ENCODE data around the gene ZNF14. TPM values are rescaled to one million over a fixed set of nuclear protein-coding genes. Genes with fewer than 3 reads are reported as not detected.

Gene ZNF14
- total and polyA plus RNA-seq, 2 of the 4 experiments (the other 2 are of a cell fraction) = 1.2 to 5.4 TPM

DNA sequence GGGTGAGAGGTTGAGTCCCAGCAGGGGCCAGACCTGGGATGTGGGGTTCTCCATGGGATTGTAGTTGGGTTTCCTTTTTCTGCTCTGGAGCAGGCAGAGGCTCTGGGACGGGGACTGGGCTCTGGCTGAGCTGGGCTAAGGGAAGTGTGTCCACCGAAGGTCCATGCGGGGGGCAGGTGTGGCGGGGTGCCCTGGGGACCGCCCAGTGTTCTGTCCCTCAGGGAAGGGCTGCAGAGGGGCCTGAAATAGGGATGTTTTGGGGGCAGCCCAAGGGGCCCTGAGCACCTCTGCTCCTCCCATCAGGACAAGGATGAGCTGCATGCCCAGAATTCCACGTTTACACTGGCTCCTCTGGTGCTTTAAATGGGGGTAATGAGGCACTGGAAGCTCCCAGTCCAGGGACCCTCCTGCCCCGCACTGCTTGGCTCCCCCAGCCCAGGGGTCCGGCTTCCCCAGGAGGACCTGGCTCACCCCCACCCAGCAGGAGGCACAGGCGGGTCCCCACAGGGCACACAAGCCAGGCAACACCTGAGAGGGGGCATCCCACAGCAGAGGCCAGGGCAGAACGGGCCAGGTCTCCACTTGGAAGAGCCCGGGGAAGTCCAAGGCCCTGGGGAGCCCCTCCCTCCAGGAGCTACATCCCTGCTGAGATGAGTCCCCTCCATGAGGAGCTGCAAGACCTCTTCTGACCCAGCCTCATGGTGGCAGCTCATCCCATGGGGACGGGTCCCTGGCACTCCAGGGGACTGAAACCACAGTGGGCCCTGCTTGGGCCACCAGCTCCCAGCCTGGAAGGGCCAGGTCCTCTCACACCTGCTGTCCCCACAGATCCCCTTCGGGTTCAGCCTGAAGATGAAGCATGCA is 14.7 kb upstream of the ZNF14 start:
- DNase-seq (no peak), ATAC-seq (ENCODE audit: low read depth) (no peak)
- Histone ChIP-seq H2BK5ac (ENCODE audit: low read depth, low read length, poor library complexity, severe bottlenecking) (no peak overlapping the region), H3K14ac (replicated peaks; ENCODE audit: low read depth, low read length) (no peak overlapping the region), H3K9me1 (ENCODE audit: insufficient read depth, low read length) (no peaks in the 10 kb centered on the region), H2AK9ac (replicated peaks; ENCODE audit: low read depth, low read length, poor library complexity) (no peak overlapping the region), H4K5ac (ENCODE audit: low read depth, low read length) (no peak overlapping the region), H3K9ac (ENCODE audit: low read depth, low read length) (no peak overlapping the region), H3K23ac (ENCODE audit: low read depth, low read length) (no peak overlapping the region), H3K56ac (ENCODE audit: extremely low read depth, insufficient read depth, low read length) (no peak overlapping the region), H4K8ac (ENCODE audit: low read depth in 2 of 2, low read length in 2 of 2) (no peak overlapping the region), H3K36me3 (ENCODE audit: control insufficient read depth, insufficient read depth, low read length) (no peaks in the 10 kb centered on the region), H3K4me1 (ENCODE audit: control insufficient read depth, insufficient read depth, low read length) (no peaks in the 10 kb centered on the region), H2AK5ac (ENCODE audit: low read depth, low read length) (no peak overlapping the region), H2BK120ac (ENCODE audit: low read depth, low read length) (no peak overlapping the region), H2BK20ac (ENCODE audit: low read depth, low read length) (no peak overlapping the region), H3K18ac (ENCODE audit: low read depth, low read length) (no peak overlapping the region), H4K91ac (ENCODE audit: insufficient read depth, low read depth, low read length) (no peak overlapping the region), H3K27me3 (ENCODE audit: control insufficient read depth, insufficient read depth, low read length) (no peaks in the 10 kb centered on the region), H3K9me3 (ENCODE audit: control insufficient read depth, insufficient read depth, low read length) (peaks cover 58% of the 10 kb centered on the region), H2AFZ (replicated peaks; ENCODE audit: low read length, poor library complexity) (no peak overlapping the region), H3K4ac (ENCODE audit: low read depth, low read length) (no peak overlapping the region), H3K27ac (ENCODE audit: insufficient read depth, low read length) (no peak overlapping the region), H3K79me1 (ENCODE audit: low read depth in 1 of 2, low read length in 2 of 2) (no peaks in the 10 kb centered on the region), H4K20me1 (ENCODE audit: insufficient read depth, low read length) (no peaks in the 10 kb centered on the region), H3K4me2 (ENCODE audit: low read depth, low read length) (no peak overlapping the region), H3K4me3 (ENCODE audit: insufficient read depth, low read depth, low read length) (no peak overlapping the region), H2BK15ac (ENCODE audit: low read depth, low read length) (no peak overlapping the region)
- intact Hi-C loops (cut with micrococcal nuclease) = no loop called here
- no TSS peak for BruUV-seq (replicated peaks)
- TF ChIP-seq BHLHE40 (IDR thresholded peaks at IDR 0.05; ENCODE audit: low read depth, low read length) (no peak), USF2 (IDR thresholded peaks at IDR 0.05; ENCODE audit: low read depth, low read length) (no peak)
- dilution Hi-C loops (cut with HindIII; ENCODE audit: low sequenced_read_pairs, unreplicated experiment) = no loop called here
- in situ Hi-C loops (cut with MboI; ENCODE audit: low sequenced_read_pairs) = no loop called here
- WGBS, 2 experiments (ENCODE audit: extremely low coverage in 2 of 2, insufficient read length in 1 of 2) = 18% methylated on average over 2 of the region's 13 CpGs; no CpG with 5 or more reads in 1 of the 2 experiments
- CTCF ChIA-PET = no interaction called here
- POLR2A ChIA-PET (ENCODE audit: unreplicated experiment) = no interaction called here
